KMS-11 (cell line): ENCODE data around the gene NSD1.

ENCODE experiments used
- H2AFZ ChIP-seq: fragments of 200-600 bp; sonication (generic); 2 replicates; pipeline ENCODE4 v1.6.1; 2016; ENCODE audit warnings: antibody characterized with exemption, mixed run types, low read depth
- H3K27ac ChIP-seq: fragments of 200-600 bp; sonication (generic); 2 replicates; pipeline ENCODE4 v1.6.1; 2016; ENCODE audit warnings: mild to moderate bottlenecking, mixed run types
- H3K27me3 ChIP-seq: fragments of 200-600 bp; sonication (generic); 2 replicates; pipeline ENCODE4 v1.6.1; 2017; ENCODE audit warnings: mild to moderate bottlenecking, low read depth, mixed run types, moderate library complexity; ENCODE audit not compliant: insufficient read depth
- H3K36me3 ChIP-seq: fragments of 200-600 bp; sonication (generic); 2 replicates; pipeline ENCODE4 v1.6.1; 2017; ENCODE audit warnings: mild to moderate bottlenecking, mixed run types; ENCODE audit not compliant: insufficient read depth
- H3K4me1 ChIP-seq: fragments of 200-600 bp; sonication (generic); 2 replicates; pipeline ENCODE4 v1.6.1; 2016; ENCODE audit warnings: mild to moderate bottlenecking, low read depth, mixed run types; ENCODE audit not compliant: poor library complexity, severe bottlenecking
- H3K4me2 ChIP-seq: fragments of 200-600 bp; sonication (generic); 2 replicates; pipeline ENCODE4 v1.7.0; 2016; ENCODE audit warnings: mild to moderate bottlenecking, mixed run types
- H3K4me3 ChIP-seq: fragments of 200-600 bp; sonication (generic); IDR thresholded peaks from 2 replicates; pipeline ENCODE4 v1.6.1; 2017; ENCODE audit warnings: low read depth, low read length, mixed read lengths; ENCODE audit not compliant: insufficient read depth
- H3K79me2 ChIP-seq: fragments of 200-600 bp; sonication (generic); 2 replicates; pipeline ENCODE4 v1.6.1; 2016; ENCODE audit warnings: low read depth, mixed run types; ENCODE audit not compliant: insufficient read depth
- H3K9ac ChIP-seq: fragments of 200-600 bp; sonication (generic); 2 replicates; pipeline ENCODE4 v1.6.1; 2016; ENCODE audit warnings: mild to moderate bottlenecking, mixed run types
- H4K20me1 ChIP-seq: fragments of 200-600 bp; sonication (generic); 2 replicates; pipeline ENCODE4 v1.6.1; 2016; ENCODE audit warnings: mild to moderate bottlenecking, mixed run types; ENCODE audit not compliant: insufficient read depth
- CTCF ChIP-seq: fragments of 200-600 bp; sonication (generic); conservative IDR thresholded peaks from 2 replicates; pipeline ENCODE4 v1.6.1; 2017; ENCODE audit warnings: low read depth, mild to moderate bottlenecking, antibody characterized with exemption, low read length, moderate library complexity, mixed read lengths

The NSD1 gene

GRCh38 chr5:177117441-177118045 is 16.0 kb upstream of the NSD1 start:
- H3K79me2 ChIP-seq: no peaks in the 10 kb centered on the region
- no peak overlapping the region for H3K4me2 ChIP-seq
- TF ChIP-seq CTCF: no peak
- peaks cover 8% of the 10 kb centered on the region for H3K4me1 ChIP-seq
- no peak overlapping the region for H3K4me3 ChIP-seq
- no peak overlapping the region for H3K27ac ChIP-seq
- no peaks in the 10 kb centered on the region for H3K36me3 ChIP-seq
- no peaks in the 10 kb centered on the region for H3K27me3 ChIP-seq
- H2AFZ ChIP-seq: no peak overlapping the region
- no peak overlapping the region for H3K9ac ChIP-seq
- H4K20me1 ChIP-seq: no peaks in the 10 kb centered on the region

GRCh38 chr5:177122566-177122965 is 11.0 kb upstream of the NSD1 start:
- Histone ChIP-seq H3K36me3 (no peaks in the 10 kb centered on the region), H3K4me1 (no peaks in the 10 kb centered on the region), H2AFZ (no peak overlapping the region), H3K27ac (no peak overlapping the region), H3K4me2 (no peak overlapping the region), H3K79me2 (no peaks in the 10 kb centered on the region), H3K27me3 (no peaks in the 10 kb centered on the region), H3K4me3 (no peak overlapping the region), H4K20me1 (no peaks in the 10 kb centered on the region), H3K9ac (no peak overlapping the region)
- TF ChIP-seq CTCF: no peak

GRCh38 chr5:177123789-177124485 is 9.6 kb upstream of the NSD1 start:
- no peaks in the 10 kb centered on the region for H3K36me3 ChIP-seq
- no peak overlapping the region for H3K9ac ChIP-seq
- no peaks in the 10 kb centered on the region for H3K27me3 ChIP-seq
- no peak overlapping the region for H3K4me3 ChIP-seq
- no peaks in the 10 kb centered on the region for H3K4me1 ChIP-seq
- H3K79me2 ChIP-seq: no peaks in the 10 kb centered on the region
- H3K27ac ChIP-seq: no peak overlapping the region
- H3K4me2 ChIP-seq: no peak overlapping the region
- no peaks in the 10 kb centered on the region for H4K20me1 ChIP-seq
- no peak overlapping the region for H2AFZ ChIP-seq
- no peak for TF ChIP-seq CTCF

GRCh38 chr5:177124486-177124991 is 9.0 kb upstream of the NSD1 start:
- Histone ChIP-seq H3K36me3 (no peaks in the 10 kb centered on the region), H3K27me3 (no peaks in the 10 kb centered on the region), H4K20me1 (no peaks in the 10 kb centered on the region), H3K9ac (no peak overlapping the region), H3K4me1 (no peaks in the 10 kb centered on the region), H3K4me3 (no peak overlapping the region), H3K27ac (no peak overlapping the region), H3K4me2 (no peak overlapping the region), H2AFZ (no peak overlapping the region), H3K79me2 (no peaks in the 10 kb centered on the region)
- TF ChIP-seq CTCF: no peak
